Measurements from ENCODE around the gene CDH1.
"Not testable (repeated sequence)": the region's sequence is repeated elsewhere in the genome, so short reads cannot be mapped to it uniquely, and the experiment has no call there.

The CDH1 gene

DNA sequence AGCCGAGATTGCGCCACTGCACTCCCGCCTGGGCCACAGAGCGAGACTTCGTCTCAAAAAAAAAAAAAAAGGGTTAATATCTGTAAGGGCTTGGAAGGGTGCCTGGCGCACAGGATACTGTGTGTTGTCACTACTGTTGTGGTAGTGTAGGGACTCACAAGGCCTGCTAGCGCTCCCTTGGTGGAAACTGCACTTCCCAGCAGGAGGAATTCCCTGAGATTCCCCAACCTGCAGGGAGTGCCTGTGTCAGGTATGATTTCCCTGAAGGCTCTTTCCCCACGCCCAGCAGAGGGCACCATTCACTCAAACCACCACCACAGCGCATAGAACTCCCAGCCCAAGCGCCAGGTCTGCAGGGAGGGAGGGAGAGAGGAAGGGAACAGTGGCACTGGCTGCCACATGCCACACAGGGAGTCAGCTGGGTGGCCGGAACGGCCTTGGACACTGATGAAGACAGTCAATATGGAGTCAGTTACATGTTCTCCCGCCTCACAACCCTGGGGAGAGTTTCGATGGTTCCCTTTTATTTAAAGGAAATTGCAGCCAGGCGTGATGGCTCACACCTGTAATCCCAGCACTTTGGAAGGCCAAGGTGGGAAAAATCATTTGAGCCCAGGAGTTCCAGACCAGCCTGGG, 32.7 kb upstream of the CDH1 start:
- H3K4me3 ChIP-seq (ENCODE audit: low read depth, low read length): no peak overlapping the region
- TF ChIP-seq, protein P1, sequence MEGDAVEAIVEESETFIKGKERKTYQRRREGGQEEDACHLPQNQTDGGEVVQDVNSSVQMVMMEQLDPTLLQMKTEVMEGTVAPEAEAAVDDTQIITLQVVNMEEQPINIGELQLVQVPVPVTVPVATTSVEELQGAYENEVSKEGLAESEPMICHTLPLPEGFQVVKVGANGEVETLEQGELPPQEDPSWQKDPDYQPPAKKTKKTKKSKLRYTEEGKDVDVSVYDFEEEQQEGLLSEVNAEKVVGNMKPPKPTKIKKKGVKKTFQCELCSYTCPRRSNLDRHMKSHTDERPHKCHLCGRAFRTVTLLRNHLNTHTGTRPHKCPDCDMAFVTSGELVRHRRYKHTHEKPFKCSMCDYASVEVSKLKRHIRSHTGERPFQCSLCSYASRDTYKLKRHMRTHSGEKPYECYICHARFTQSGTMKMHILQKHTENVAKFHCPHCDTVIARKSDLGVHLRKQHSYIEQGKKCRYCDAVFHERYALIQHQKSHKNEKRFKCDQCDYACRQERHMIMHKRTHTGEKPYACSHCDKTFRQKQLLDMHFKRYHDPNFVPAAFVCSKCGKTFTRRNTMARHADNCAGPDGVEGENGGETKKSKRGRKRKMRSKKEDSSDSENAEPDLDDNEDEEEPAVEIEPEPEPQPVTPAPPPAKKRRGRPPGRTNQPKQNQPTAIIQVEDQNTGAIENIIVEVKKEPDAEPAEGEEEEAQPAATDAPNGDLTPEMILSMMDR (IDR thresholded peaks at IDR 0.05; ENCODE audit: low read depth, low read length): peak; percentile 69

DNA sequence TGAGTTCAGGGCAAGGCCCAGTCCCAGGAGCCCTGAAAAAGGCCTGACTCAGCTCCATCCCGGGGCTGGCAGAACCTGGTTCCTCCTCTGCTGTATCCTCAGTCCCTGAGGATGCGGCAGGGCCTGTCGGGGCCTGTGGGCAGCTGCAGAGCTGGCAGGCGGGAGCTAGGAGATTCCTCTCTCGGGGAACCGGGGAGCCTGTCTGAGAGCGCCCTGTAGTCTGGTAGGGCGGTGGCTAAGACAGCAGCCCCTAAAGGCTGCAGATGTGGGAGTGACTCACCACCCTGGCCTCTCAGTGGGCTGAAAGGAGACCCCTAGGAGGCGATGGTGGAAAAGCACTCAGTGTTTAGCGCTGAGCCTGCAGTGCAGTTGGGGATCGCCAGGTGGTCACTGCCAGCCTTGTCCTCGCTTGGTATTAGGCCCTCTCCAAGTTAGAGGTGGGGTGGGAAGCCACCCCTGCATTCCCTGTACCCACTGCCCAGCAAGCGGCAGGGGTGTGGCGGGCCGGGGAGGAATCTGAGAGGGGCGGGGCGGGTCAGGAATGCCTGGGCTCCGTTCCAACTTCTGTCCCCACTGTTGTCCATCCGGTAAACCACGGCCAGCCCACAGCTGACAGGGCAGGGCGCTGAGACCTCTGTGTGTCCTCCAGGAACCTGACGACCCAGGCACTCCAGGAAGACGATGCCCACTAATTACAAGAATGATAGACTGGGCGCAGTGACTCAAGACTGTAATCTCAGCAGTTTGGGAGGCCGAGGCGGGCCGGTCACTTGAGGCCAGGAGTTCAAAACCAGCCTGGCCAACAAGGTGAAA, 29.5 kb upstream of the CDH1 start:
- TF ChIP-seq, protein P1 (IDR thresholded peaks at IDR 0.05; ENCODE audit: low read depth, low read length): no peak
- no peak overlapping the region for H3K4me3 ChIP-seq (ENCODE audit: low read depth, low read length)

DNA sequence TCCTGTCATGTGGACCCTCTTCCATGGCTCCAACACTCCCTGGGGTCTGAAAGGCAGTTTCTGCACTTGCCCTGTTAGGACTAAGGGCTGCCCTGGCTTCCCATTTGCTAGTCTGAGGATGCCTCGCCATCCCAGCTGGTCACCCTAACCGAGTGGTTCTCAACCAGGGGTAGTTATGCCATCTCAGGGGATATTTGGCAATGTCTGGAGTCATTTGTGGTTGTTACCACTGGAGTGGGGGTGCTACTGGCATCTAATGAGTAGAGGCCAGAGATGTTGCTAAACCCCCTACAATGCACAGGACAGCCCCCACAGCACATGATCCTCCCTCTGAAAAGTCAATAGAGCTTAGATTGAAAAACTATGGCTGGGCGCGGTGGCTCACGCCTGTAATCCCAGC, 26.9 kb upstream of the CDH1 start:
- H3K4me3 ChIP-seq (ENCODE audit: low read depth, low read length): no peak overlapping the region
- TF ChIP-seq, protein P1 (IDR thresholded peaks at IDR 0.05; ENCODE audit: low read depth, low read length): no peak

DNA sequence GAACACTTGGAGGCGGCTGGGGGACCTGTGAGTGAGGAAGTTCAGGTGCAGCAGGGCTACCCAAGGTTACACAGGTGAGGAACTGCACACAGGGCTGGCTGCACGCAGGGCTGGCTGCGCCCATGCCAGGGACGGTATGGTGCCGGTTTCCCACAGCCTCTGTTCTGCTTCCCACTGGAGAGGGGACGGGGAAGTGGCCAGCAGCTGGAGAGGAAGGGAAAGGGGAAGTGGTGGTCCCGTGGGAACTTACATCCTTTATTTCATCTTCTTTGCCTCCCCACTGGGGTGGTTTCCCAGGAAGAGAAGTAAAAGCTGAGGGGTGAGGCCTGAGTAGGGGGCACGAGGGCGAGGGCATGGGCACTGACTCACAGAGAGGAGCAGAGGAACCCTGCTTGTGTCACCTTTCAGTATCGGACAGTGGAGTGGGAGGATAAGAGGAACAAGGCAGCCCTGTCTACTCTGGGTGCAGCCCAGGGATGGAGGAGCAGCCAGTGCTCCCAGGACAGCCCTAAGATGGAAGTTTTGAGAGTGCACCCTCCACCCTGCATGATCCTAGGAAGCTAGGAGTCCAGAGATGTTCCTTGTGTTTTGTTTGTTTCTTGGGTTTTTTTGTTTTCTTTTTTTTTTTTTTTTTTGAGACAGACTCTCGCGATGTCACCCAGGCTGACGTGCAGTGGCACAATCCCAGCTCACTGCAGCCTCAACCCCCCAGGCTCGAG, 25.5 kb upstream of the CDH1 start:
- TF ChIP-seq, protein P1 (IDR thresholded peaks at IDR 0.05; ENCODE audit: low read depth, low read length): no peak

DNA sequence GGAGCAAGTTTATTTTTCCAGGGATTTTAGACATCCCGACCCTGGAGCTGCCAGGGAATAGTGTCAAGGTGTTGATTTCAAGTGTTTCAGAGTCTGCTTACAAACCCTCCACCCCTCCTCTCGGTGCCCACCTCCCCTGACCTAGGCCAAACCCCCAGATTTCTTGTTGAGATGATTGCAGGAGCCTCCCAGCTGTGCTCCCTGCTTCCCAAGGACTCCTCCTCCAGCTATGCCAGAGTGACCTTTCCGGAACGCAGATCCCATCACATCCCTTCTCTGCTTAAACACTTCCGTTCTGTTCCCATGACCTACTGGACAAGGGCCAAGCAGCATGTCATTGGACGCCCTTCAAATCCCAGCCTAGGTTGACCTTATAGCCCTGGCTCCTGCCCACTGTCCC, 23.7 kb upstream of the CDH1 start:
- no peak overlapping the region for H3K4me3 ChIP-seq (ENCODE audit: low read depth, low read length)
- TF ChIP-seq, protein P1 (IDR thresholded peaks at IDR 0.05; ENCODE audit: low read depth, low read length): no peak

More for the DNA sequence above, 25.5 kb upstream of the CDH1 start:
- H3K4me3 ChIP-seq (ENCODE audit: low read depth, low read length): no peak overlapping the region

DNA sequence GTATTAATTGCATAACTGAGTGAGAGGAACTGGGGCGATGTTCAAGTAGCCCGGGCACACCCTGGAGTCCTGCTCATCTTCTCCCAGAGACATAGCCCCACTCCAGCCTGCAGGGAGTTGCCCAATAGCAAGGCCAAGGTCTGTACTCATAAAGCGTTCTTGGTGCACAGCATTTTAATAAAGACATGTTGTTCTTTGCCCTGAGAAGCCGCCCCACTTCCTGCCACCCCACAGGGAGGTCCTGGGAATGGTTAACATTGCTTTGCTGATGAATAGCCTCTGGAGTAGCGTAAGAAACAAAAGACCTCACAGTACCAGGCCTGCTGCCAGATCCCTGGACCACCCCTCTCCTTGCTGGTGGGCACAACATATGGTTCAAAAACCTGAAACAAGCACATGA, 21.6 kb upstream of the CDH1 start:
- TF ChIP-seq, protein P1 (IDR thresholded peaks at IDR 0.05; ENCODE audit: low read depth, low read length): no peak
- H3K4me3 ChIP-seq (ENCODE audit: low read depth, low read length): no peak overlapping the region

DNA sequence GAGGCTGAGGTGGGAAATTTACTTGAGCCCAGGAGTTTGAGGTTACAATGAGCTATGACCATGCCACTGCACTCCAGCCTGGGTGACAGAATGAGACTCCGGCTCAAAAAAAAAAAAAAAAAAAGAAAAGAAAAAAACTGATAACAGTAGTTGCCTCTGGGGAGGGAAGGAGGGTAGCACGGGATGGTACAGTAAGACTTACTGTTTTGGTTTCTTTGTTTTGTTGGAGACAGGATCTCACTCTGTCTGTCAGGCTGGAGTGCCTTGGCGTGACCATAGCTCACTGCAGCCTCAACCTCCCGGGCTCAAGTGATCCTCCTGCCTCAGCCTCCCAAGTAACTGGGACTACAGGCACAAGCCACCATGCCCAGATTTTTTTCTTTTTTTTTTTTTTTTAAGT, 20.6 kb upstream of the CDH1 start:
- not testable (repeated sequence) for H3K4me3 ChIP-seq (ENCODE audit: low read depth, low read length)
